Adrenal gland (tissue), 5 donors: ENCODE results near the gene KCNIP1.

Experiments used
- POLR2A ChIP-seq, 2 donors: fragments of 450-650 bp; IDR thresholded peaks; one replicate each; pipeline ENCODE4 v1.6.1; 2017; ENCODE audit warnings: antibody characterized with exemption in 2 of 2, mild to moderate bottlenecking in 2 of 2, moderate library complexity in 1 of 2
- TF ChIP-seq, protein P1 (sequence below), 6 experiments: fragments of 450-650 bp in 4 of 6; fragments of 200-600 bp in 2 of 6; sonication (generic) in 1 of 6; IDR thresholded peaks; 1 replicate in 5 of 6; 2 replicates in 1 of 6; pipeline versions ENCODE4 v1.5.1 to v1.8.0; 2016 to 2021; ENCODE audit warnings: antibody characterized with exemption in 6 of 6, mild to moderate bottlenecking in 2 of 6, moderate library complexity in 1 of 6
- donor health status: DM: no; HTN: no; CAD: no.

DNA sequence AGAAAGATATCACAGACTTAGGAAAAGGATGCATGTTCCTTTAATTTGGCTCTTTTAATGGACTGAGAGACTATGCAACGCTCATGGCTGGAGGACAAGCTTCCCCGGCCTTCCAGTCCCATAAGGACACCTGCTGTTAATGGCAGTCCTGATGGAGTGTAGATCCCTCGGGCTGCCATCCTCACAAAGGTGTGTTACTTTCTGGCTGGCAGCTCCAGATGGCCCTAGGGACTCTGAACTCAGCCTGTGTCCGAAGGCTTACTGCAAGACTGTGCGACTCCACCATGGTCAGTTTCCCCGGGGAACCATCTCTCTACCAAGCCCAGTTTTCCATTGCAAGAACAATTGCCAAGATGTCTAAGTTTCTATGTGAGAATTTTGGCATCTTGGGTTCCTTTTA lies 25.5 kb upstream of the KCNIP1 start:
- TF ChIP-seq, protein P1, sequence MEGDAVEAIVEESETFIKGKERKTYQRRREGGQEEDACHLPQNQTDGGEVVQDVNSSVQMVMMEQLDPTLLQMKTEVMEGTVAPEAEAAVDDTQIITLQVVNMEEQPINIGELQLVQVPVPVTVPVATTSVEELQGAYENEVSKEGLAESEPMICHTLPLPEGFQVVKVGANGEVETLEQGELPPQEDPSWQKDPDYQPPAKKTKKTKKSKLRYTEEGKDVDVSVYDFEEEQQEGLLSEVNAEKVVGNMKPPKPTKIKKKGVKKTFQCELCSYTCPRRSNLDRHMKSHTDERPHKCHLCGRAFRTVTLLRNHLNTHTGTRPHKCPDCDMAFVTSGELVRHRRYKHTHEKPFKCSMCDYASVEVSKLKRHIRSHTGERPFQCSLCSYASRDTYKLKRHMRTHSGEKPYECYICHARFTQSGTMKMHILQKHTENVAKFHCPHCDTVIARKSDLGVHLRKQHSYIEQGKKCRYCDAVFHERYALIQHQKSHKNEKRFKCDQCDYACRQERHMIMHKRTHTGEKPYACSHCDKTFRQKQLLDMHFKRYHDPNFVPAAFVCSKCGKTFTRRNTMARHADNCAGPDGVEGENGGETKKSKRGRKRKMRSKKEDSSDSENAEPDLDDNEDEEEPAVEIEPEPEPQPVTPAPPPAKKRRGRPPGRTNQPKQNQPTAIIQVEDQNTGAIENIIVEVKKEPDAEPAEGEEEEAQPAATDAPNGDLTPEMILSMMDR (IDR thresholded peaks at IDR 0.05): no peak
- no peak for TF ChIP-seq POLR2A (IDR thresholded peaks at IDR 0.05)
